SW480 (cell line): ENCODE results near the gene RHBG.

ENCODE experiments used
- DNase-seq: peaks from one replicate; pipeline ENCODE4 v3.0.0-alpha.2; 2016; ENCODE audit warnings: low spot score

The RHBG gene

GRCh38 chr1:156386949-156387869 is 18.2 kb downstream of the RHBG start:
- no peak for DNase-seq

DNA sequence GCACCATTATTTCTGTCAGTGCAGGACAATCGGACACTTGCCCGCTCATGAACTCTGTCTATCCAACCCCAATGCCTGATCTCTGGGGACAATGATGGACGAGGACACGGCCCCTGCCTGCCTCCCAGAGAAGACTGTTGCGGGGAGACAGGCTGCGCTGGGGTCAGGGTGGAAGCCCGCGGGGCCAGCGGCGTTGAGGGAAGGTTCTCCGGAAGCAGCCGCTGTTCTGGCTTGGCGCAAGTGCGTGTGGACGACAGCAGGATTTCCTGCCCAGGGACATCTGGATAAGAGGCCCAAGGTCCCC is 18.8 kb downstream of the RHBG start:
- no peak for DNase-seq

DNA sequence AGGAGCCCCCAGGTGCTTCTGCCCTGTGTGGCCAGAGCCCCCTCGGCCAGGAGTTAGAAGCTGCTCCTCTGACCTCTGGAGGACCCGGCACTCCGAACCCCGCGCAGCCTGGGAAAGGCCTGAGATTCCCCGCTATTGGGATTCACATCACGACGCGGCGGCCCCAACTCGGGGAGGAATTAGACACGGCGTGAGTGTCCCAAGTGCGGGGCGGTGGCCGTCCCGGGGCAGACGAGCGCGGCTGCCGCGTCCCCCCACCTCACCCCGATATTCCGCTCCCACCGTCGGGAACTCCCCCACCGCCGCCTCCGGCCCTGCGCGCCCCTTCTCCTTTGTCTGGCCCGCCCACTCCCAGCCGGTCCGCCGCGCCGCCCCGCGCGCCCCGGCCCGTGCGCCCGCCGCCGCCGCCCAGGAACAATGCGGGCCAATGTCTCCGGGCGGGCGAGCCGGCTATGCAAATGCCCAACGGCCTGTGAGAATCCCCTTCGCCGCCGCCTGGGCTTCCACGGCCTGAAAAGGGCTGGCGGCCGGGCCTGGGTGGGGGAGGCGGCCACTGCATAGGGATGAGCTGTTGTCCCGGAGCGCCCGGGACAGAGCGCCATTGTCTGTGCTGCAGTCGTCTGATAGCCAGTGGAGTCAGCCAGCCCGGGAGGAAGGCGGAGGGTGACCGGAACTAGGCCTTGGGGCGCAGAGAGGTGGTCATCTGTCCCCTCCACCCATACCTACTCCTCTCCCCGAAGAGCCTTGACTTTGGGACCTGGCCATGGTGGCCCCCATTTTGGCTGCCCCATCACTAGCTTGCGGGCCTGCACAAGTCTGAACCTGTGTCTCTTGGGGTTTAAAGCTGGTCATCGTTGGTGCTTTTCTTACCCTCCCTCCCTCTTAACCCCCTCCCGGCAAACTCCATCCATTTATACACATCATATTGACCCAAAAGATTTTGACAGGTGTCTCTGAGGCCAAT is 19.4 kb downstream of the RHBG start:
- no peak for DNase-seq

DNA sequence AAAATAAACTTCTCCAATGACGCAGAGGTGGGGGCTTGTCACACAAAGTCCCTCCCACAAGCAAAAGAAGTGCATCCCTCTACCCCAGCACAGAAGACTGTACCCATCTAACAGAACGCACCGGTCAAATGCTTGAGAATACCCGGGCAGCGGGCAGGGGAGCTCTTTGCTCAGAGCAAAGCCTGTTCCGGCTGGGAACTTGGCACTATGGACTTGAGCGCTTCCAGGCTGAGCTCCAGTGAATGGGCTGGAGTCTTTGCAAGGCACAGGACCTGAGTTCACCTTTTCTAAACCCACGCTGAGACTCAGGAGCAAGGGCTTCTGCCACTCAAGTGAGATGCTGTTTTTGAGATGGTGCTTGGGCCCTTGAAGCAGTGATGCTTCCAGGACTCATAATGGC is 20.3 kb downstream of the RHBG start:
- no peak for DNase-seq

DNA sequence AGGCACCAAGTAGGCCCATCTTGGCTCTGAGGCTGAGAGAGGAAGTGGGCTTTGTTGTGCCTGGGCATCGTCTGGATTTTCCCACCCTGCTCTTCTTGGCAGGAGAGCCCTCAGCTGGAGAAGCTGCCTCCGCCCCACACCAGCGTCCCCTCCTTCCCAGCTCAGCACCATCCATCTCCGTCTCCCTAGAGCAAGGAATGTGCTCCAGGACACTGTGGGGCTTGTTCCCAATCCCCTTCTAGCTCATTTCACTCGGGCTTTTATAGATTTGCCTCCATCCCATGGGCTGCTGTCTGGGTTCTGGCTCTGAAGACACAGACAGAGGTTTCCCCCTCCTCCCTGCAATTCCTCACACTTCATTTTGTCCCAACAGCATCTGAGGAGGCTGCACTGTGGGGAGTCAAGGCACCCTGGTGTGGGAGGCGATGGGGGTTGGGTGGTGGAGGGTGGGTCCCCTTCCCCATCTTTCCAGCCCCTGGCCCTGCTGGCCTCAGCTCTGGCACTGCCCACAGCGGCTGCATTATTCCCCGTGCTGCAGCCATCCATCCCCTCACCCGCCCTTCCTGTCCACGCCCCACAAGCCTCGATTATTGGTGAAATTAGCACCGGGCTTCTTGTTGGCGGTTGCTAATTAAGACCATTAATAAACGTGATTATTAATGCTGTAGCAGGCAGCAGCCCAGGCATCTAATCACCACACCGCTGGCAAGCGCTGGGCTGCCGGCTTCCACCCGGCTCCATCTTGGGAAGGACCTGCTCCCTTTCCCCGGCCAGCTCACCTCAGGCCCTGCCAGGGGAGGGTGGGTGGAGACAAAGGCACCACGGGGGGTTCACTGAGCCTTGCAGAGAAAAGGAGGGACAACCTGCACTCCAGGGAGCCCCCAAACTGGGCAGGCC is 21.7 kb downstream of the RHBG start:
- no peak for DNase-seq

DNA sequence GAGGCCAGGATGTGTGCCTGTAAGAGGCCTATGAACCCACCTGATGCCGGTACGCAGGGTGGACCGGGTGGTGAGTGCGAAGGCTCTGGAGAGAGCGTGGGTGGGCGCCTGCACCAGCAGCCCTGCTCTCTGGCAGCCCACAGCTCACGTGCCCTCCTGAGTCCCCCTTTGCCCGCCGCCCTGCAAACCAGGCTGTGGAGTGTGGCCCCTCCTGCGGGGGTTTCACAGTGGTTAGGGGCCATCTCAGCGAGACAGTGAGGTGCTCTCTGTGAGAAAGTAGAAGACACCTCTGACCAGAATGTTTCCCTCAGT is 22.3 kb downstream of the RHBG start:
- no peak for DNase-seq

GRCh38 chr1:156391701-156392100 is 22.7 kb downstream of the RHBG start:
- no peak for DNase-seq

DNA sequence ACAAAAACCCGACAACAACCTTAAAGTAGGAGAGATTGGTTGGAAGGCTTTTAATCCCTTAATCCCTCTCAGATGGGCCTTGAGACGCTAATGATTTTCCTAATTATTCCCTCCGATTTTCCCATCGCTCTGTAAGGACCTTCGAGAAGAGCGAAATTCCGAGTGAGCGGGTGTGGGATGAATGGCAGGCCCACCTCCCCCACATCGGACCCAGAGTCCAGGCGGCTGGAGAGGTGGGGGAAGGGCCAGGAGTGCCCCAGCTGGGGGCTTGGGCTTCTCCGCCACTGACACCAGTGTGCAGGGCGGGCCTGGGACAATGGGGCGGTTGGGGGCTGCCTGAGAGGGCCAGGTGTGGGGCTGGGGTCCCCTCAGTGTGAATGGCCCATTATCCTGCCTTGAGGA is 23.4 kb downstream of the RHBG start:
- no peak for DNase-seq

DNA sequence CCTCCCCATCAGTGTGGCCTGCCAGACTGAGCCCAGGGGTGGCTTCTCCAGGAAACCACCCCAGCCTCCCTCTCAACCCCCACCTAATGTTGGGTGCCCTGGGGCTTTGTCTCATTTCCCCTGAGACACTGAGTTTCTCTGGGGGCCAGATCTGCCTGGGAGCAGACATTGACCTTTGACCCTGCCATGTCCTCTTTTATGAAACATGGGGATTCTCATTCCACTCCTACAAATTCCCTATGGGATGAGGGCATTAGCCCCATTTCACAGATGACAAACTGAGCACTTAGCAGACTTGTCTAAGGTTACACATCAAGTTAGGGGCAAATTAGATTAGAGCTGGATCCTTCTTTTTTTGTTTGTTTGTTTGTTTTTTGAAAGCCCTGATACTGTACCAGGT is 24.1 kb downstream of the RHBG start:
- no peak for DNase-seq

- no peak for DNase-seq
Measured at GRCh38 chr1:156394082-156394481, 25.1 kb downstream of the RHBG start.

DNA sequence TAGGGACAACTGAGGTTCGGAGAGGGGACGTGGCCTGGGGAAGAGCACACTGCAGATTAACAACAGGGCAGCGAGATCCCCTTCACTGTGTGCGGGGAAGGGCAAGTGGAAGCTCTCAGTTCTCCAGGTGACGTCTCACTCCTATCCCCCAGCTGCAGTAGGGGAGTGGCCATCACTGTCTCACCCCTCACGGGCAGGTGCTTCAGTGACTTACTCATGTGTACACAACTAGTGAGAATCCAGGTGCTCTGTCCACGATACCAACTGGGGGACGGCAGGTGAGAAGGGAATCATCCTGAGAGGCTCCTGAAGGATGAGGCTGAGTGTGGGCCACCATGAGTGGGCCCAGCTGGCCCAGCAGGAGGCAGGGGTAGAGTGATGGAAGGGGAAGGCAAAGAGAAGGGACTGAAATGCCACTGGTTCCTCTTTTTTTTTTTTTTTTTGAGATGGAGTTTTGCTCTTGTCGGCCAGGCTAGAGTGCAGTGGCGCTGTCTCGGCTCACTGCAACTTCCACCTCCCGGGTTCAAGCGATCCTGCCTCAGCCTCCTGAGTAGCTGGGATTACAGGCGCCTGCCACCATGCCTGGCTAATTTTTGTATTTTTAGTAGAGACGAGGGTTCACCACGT is 25.9 kb downstream of the RHBG start:
- DNase-seq = no peak

GRCh38 chr1:156399355-156400125 is 30.5 kb downstream of the RHBG start:
- no peak for DNase-seq

GRCh38 chr1:156400191-156400935 is 31.4 kb downstream of the RHBG start:
- DNase-seq = no peak

- DNase-seq = no peak
Measured at GRCh38 chr1:156401041-156401574, 32.1 kb downstream of the RHBG start.

- DNase-seq = no peak
Measured at GRCh38 chr1:156401681-156402081, 32.7 kb downstream of the RHBG start.

DNA sequence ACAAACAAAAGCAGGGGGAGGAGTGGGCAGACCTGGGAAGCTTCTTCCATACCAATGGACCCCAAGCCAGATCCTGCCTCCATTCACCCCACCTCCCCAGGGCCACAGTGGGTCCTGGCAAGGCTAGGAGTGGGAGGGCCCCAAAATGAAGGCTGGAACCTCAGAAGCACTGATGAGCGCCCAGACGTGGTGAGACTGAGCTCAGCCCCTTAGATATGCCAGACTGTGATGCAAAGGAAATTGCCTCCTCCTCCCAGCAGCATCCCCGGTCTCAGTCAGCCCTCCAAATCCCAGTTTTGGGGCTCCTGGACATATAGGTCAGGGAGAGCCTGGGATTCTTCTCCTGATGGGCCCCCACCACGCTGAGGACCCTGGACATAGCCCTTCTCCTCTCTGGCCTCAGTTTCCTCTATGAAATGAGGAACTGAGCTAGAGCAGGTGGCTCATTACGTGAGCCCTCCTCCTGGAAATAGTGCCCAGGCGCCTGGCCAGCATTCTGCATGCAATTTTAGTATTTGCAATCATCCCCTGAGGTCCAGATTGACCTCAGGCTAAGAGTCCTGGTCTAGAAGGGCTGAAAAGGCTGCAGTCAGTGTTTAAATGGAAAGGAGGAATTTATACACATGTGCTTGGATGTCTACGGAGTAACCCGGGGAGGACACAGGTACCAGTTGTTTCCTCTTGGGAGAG is 33.5 kb downstream of the RHBG start:
- no peak for DNase-seq

DNA sequence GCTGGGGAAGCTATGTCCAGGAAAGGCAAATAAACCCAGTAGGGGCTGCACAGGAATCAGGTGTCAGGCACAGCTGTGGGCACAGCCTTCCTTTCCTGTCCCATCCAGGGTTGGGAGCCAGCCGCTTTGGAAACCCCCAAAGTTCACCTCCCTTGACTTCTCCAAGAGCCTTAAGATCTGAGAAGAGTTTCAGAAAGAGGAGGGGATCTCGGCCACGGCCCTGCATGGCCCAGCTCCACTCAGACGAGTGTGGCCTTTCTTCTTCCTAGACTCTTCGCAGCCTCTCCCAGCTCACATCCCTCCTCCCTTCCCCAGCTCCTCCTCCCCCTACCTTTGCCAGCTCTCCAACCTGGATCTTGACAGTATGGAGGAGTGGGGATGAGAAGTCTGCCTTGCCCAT is 36.7 kb downstream of the RHBG start:
- no peak for DNase-seq

- no peak for DNase-seq
Measured at GRCh38 chr1:156406251-156406650, 37.2 kb downstream of the RHBG start.

DNA sequence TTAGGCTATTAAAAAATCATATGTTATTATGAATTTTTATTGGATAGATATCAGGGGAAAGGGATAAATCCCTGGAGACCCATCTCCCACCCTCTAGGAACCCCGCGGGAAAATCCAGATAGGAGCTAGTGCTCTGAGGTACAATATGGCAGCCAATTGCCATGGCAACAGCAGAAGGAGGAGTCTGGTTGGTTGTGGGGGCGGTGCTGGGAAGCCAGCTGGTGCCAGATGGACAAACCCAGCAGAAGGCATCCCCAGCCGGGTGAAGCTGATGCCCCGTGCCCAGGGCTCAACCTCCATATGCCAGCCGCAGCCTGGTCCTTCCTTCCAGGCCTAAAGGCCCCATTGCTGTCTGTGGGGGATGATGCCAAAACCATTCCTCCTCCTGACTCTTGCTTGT is 38.3 kb downstream of the RHBG start:
- DNase-seq = no peak
